NT2/D1 (cell line): ENCODE data around the gene CBX1.

ENCODE experiments used
- SUZ12 ChIP-seq: IDR thresholded peaks from 2 replicates; pipeline ENCODE4 v1.6.1; 2011; ENCODE audit not compliant: insufficient read length, insufficient read depth; ENCODE audit errors: extremely low read depth
- YY1 ChIP-seq: IDR thresholded peaks from 2 replicates; pipeline ENCODE4 v1.6.1; 2011; ENCODE audit not compliant: insufficient read length, insufficient read depth
- ZNF274 ChIP-seq: IDR thresholded peaks from 2 replicates; pipeline ENCODE4 v1.6.1; 2011; ENCODE audit warnings: mild to moderate bottlenecking, low read depth, low read length

GRCh38 chr17:48123111-48123510, 21.8 kb upstream of the CBX1 start:
- TF ChIP-seq YY1 (no peak), SUZ12 (no peak), ZNF274 (no peak)
